Activated B cell treated with CpG ODN at 0.5 μM for 24 hours (primary cell): ENCODE measurements around the gene HSP90AA1. TPM values are rescaled to one million over a fixed set of nuclear protein-coding genes. Genes with fewer than 3 reads are reported as not detected.

ENCODE experiments used
- ATAC-seq: fragments of 200-7000 bp; cut with Tn5 transposase; one replicate; pipeline ENCODE4 v1.10.0; 2021; ENCODE audit warnings: low read depth, mild to moderate bottlenecking, moderate library complexity
- CTCF ChIA-PET: fragments of 350-600 bp; sonication (Branson Sonifier 250); formaldehyde crosslinking; loops from one replicate; lab custom pipeline; 2021; ENCODE audit warnings: antibody characterized with exemption; lab: Charles Lee
- POLR2A ChIA-PET: fragments of 350-600 bp; sonication (Branson Sonifier 250); formaldehyde crosslinking; loops from one replicate; lab custom pipeline; 2021; ENCODE audit warnings: antibody characterized with exemption; lab: Charles Lee
- DNase-seq: peaks from one replicate; pipeline ENCODE4 v3.0.0; 2022
- H3K27ac Mint-ChIP-seq: one replicate; pipeline ENCODE4 v1.8.0; 2020; ENCODE audit warnings: mixed read lengths
- H3K27me3 Mint-ChIP-seq: one replicate; pipeline ENCODE4 v1.8.0; 2021; ENCODE audit warnings: mixed read lengths
- H3K36me3 Mint-ChIP-seq: one replicate; pipeline ENCODE4 v1.8.0; 2021; ENCODE audit warnings: low read depth, mixed read lengths
- H3K4me1 Mint-ChIP-seq: one replicate; pipeline ENCODE4 v1.8.0; 2021; ENCODE audit warnings: mixed read lengths
- H3K4me3 Mint-ChIP-seq: one replicate; pipeline ENCODE4 v1.8.0; 2020; ENCODE audit warnings: mild to moderate bottlenecking, mixed read lengths
- H3K9me3 Mint-ChIP-seq: one replicate; pipeline ENCODE4 v1.8.0; 2020; ENCODE audit warnings: mixed read lengths
- intact Hi-C: fragments of 100-400 bp; cut with micrococcal nuclease; formaldehyde crosslinking; loops from one replicate; pipeline ENCODE4 v1.15.1; 2024
- total RNA-seq: library from RNA; stranded (reverse); gene quantifications from 2 replicates; pipeline ENCODE4 v1.2.3, GENCODE V29; 2022
- TF ChIP-seq, protein P1 (sequence below): fragments of 200-600 bp; IDR thresholded peaks from one replicate; pipeline ENCODE4 v1.8.0; 2022; ENCODE audit warnings: antibody characterized with exemption, mild to moderate bottlenecking

HSP90AA1 gene
- total RNA-seq, 1 donor from 2014 or later: 435 TPM

DNA sequence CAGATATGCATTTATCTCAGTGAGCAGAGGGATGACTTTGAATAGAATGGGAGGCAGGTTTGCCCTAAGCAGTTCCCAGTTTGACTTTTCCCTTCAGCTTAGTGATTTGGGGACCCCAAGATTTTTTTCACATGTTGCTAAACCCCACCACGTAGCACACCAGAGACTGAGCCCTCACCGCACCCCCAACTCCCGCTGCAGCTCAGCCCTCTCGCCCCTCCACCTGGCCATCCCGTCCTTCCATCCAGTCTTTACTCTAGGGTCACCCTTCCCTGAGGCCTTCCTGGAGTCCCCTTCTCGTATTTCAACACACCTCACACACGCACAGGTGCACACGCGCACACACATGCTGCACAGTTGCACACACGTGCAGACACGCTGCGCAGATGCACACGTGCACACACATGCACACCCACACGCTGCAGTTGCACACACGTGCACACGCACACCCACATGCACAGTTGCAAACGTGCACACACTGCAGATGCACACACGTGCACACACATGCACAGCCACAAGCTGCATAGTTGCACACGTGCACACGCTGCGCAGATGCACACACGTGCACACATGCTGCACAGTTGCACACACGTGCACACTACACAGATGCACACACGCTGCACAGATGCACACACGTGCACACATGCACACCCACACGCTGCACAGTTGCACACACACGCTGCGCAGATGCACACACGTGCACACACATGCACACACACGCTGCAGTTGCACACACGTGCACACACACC is 30.0 kb downstream of the HSP90AA1 start:
- Mint-ChIP-seq H3K4me1 (peaks cover 4% of the 10 kb centered on the region), H3K4me3 (no peak overlapping the region), H3K27me3 (no peaks in the 10 kb centered on the region), H3K9me3 (no peaks in the 10 kb centered on the region), H3K27ac (no peak overlapping the region), H3K36me3 (peaks cover 18% of the 10 kb centered on the region)
- TF ChIP-seq, protein P1, sequence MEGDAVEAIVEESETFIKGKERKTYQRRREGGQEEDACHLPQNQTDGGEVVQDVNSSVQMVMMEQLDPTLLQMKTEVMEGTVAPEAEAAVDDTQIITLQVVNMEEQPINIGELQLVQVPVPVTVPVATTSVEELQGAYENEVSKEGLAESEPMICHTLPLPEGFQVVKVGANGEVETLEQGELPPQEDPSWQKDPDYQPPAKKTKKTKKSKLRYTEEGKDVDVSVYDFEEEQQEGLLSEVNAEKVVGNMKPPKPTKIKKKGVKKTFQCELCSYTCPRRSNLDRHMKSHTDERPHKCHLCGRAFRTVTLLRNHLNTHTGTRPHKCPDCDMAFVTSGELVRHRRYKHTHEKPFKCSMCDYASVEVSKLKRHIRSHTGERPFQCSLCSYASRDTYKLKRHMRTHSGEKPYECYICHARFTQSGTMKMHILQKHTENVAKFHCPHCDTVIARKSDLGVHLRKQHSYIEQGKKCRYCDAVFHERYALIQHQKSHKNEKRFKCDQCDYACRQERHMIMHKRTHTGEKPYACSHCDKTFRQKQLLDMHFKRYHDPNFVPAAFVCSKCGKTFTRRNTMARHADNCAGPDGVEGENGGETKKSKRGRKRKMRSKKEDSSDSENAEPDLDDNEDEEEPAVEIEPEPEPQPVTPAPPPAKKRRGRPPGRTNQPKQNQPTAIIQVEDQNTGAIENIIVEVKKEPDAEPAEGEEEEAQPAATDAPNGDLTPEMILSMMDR: no peak
- no peak for ATAC-seq
- ChIA-PET POLR2A (interaction anchor here (0.5 kb wide), 1 partner anchor 32 kb away, joined by 3 read pairs; no protein-coding TSS in a partner anchor), CTCF (no interaction called here)
- intact Hi-C loops: no loop called here
- no peak for DNase-seq

DNA sequence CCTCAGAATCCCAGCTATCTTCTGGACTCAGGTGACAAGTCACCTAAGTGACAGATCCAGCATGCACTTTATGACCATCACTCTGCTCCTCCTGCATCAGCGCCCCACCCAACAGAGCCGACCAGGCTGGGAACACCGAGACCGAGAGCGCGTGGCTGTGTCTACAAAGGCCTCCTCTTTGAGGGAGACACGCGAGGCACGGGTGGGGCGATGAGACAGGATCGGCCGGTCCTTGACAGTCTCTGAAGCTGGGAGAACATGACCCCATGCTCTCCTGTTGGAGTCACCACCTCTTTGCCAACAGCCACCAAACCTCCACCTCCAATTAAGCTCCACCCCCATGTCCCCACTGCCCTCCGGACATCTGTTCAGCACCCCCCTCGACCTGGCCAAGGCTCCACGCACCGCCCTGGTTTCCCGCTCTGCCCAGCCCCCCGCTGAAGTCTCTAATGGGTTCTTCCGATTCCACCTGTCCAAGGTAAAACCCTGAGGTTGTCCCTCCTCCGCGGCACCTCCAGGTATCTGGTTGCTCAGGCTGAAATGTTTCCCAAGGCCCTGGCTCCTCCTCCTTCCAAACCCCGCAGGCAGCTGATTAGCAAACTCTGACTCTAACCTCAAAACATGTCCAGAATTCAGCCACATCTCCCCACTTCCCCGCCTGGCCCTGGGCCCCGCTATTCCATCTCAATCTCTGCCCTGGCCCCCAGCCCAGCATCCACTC is 31.5 kb downstream of the HSP90AA1 start:
- Mint-ChIP-seq H3K27me3 (no peaks in the 10 kb centered on the region), H3K27ac (no peak overlapping the region), H3K36me3 (peaks cover 29% of the 10 kb centered on the region), H3K4me3 (no peak overlapping the region), H3K4me1 (peaks cover 1% of the 10 kb centered on the region), H3K9me3 (no peaks in the 10 kb centered on the region)
- intact Hi-C loops: no loop called here
- TF ChIP-seq, protein P1: no peak
- ATAC-seq (no peak), DNase-seq (no peak)
- CTCF ChIA-PET: no interaction called here
- POLR2A ChIA-PET: no interaction called here

DNA sequence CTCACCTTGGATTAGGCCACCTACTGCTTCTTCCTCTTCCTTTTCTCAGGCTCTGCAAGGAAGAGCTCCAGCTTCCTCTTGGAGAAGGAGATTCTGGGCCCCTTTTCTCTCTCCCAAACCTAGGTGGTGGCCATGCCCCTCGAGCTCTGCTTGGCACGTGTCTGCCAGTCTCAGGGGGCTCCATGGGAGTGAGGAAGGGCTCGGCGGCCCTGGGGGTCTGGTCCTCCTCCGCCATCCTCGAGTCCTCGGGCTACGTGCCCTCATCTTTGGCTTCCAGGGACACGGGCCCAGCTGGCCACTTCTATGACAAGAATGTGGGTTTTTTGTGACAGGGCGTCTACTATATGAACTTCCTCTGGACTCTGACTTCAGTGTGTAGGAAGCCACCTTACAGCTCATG is 34.3 kb downstream of the HSP90AA1 start:
- no peak for DNase-seq
- no peak overlapping the region for H3K4me3 Mint-ChIP-seq
- H3K36me3 Mint-ChIP-seq: peaks cover 57% of the 10 kb centered on the region
- H3K4me1 Mint-ChIP-seq: no peaks in the 10 kb centered on the region
- CTCF ChIA-PET: no interaction called here
- intact Hi-C loops: no loop called here
- H3K27me3 Mint-ChIP-seq: no peaks in the 10 kb centered on the region
- no peak overlapping the region for H3K27ac Mint-ChIP-seq
- no peaks in the 10 kb centered on the region for H3K9me3 Mint-ChIP-seq
- ATAC-seq: no peak
- POLR2A ChIA-PET: no interaction called here
- TF ChIP-seq, protein P1: no peak

DNA sequence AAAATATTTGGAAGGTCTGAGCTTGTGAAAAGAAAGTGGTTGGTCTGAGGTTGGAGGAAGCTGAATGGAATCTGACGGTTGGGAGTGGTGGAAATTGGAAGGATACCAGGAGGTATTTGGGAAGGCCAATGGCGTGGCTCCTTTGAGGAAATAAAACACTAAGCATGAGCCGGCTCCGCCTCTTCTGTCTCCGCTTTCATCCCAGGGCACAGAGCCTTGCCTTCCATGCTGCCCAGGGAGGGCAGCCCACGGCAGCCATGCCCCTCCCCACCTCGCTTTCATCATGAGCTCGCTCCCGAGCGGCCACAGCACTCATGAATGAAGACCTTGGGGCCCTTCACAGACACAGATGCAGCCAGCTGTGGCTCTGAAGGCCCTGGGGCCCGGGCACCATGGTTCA is 36.2 kb downstream of the HSP90AA1 start:
- POLR2A ChIA-PET: no interaction called here
- H3K4me3 Mint-ChIP-seq: no peak overlapping the region
- no peak for DNase-seq
- peaks cover 67% of the 10 kb centered on the region for H3K36me3 Mint-ChIP-seq
- TF ChIP-seq, protein P1: no peak
- no peak overlapping the region for H3K27ac Mint-ChIP-seq
- H3K4me1 Mint-ChIP-seq: no peaks in the 10 kb centered on the region
- intact Hi-C loops: no loop called here
- no peaks in the 10 kb centered on the region for H3K9me3 Mint-ChIP-seq
- H3K27me3 Mint-ChIP-seq: no peaks in the 10 kb centered on the region
- CTCF ChIA-PET: interaction anchor here (1.7 kb wide), 1 partner anchor 466 kb away, joined by 3 read pairs; no protein-coding TSS in a partner anchor
- no peak for ATAC-seq

DNA sequence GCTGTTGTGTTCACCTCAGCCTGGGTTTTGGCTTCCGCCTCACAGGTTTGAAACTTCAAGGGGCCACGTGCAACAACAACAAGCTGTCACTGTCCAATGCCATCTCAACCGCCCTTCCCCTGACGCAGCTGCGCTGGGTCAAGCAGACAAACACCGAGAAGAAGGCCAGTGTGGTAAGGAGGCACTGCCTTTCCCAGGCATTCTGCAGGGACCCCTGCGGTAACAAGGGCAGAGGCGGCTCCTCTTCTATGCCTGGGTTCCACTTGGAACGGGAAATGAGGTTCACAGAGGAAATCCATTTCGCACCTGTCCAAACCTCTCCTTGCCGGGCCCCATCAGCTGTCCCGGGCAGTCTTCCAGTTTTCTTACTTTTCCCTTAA is 36.8 kb downstream of the HSP90AA1 start:
- POLR2A ChIA-PET: no interaction called here
- TF ChIP-seq, protein P1: no peak
- Mint-ChIP-seq H3K27ac (no peak overlapping the region), H3K27me3 (no peaks in the 10 kb centered on the region), H3K36me3 (peaks cover 68% of the 10 kb centered on the region), H3K4me1 (no peaks in the 10 kb centered on the region), H3K4me3 (no peak overlapping the region), H3K9me3 (no peaks in the 10 kb centered on the region)
- no peak for ATAC-seq
- DNase-seq: no peak
- intact Hi-C loops: no loop called here
- CTCF ChIA-PET: interaction anchor here (1.7 kb wide), 1 partner anchor 466 kb away, joined by 3 read pairs; no protein-coding TSS in a partner anchor
